B cell (primary cell): ENCODE data around the gene NDUFS6. TPM values are rescaled to one million over a fixed set of nuclear protein-coding genes. Genes with fewer than 3 reads are reported as not detected.
"Not testable (repeated sequence)": the region's sequence is repeated elsewhere in the genome, so short reads cannot be mapped to it uniquely, and the experiment has no call there.

Experiments
- ATAC-seq: fragments of 200-7000 bp; cut with Tn5 transposase; one replicate; pipeline ENCODE4 v1.10.0; 2021; ENCODE audit warnings: low read depth, mild to moderate bottlenecking, moderate number of reproducible peaks, moderate library complexity
- CTCF ChIA-PET: fragments of 350-600 bp; sonication (Branson Sonifier 250); formaldehyde crosslinking; loops from one replicate; lab custom pipeline; 2021; ENCODE audit warnings: antibody characterized with exemption, inconsistent platforms; lab: Charles Lee
- POLR2A ChIA-PET: fragments of 350-600 bp; sonication (Branson Sonifier 250); formaldehyde crosslinking; loops from one replicate; lab custom pipeline; 2021; ENCODE audit warnings: antibody characterized with exemption; lab: Charles Lee
- DNase-seq: peaks from one replicate; pipeline ENCODE4 v3.0.0; 2013
- H2AFZ ChIP-seq: 2 replicates; pipeline ENCODE4 v1.6.1; 2012; ENCODE audit warnings: mild to moderate bottlenecking, low read depth, low read length; ENCODE audit not compliant: insufficient read depth, poor library complexity, severe bottlenecking
- H3K27ac ChIP-seq, 2 donors: 1 replicate in 1 of 2; 2 replicates in 1 of 2; pipeline ENCODE4 v1.5.1; 2012 to 2013; ENCODE audit warnings: low read length in 2 of 2, mild to moderate bottlenecking in 2 of 2, moderate library complexity in 1 of 2
- H3K27me3 ChIP-seq, 4 experiments: fragments of 200-600 bp in 1 of 4; sonication (generic) in 1 of 4; replicated peaks in 1 of 4; 1 replicate in 2 of 4; 2 replicates in 2 of 4; pipeline versions ENCODE4 v1.6.1 to v1.7.0; 2013 to 2016; ENCODE audit warnings: low read length in 3 of 4, mild to moderate bottlenecking in 2 of 4, mixed read lengths in 1 of 4, moderate library complexity in 1 of 4; ENCODE audit not compliant: insufficient read depth in 4 of 4, control insufficient read depth in 3 of 4; ENCODE audit errors: control extremely low read depth in 1 of 4
- H3K36me3 ChIP-seq, 2 experiments: replicated peaks in 1 of 2; 1 replicate in 1 of 2; 2 replicates in 1 of 2; pipeline versions ENCODE4 v1.6.1 to v1.7.1; 2013; ENCODE audit warnings: low read length in 1 of 2; ENCODE audit not compliant: insufficient read depth in 2 of 2, control insufficient read depth in 1 of 2; ENCODE audit errors: control extremely low read depth in 1 of 2, extremely low read depth in 1 of 2
- H3K4me1 ChIP-seq, 2 donors: fragments of 200-600 bp in 1 of 2; sonication (generic) in 1 of 2; 1 replicate in 1 of 2; 2 replicates in 1 of 2; pipeline versions ENCODE4 v1.5.1 to v1.6.1; 2013 to 2017; ENCODE audit warnings: low read length in 2 of 2; ENCODE audit not compliant: control insufficient read depth in 2 of 2, insufficient read depth in 2 of 2
- H3K4me2 ChIP-seq: replicated peaks from 2 replicates; pipeline ENCODE3; 2012; ENCODE audit warnings: mild to moderate bottlenecking, low read depth, low read length; ENCODE audit not compliant: poor library complexity, severe bottlenecking
- H3K4me3 ChIP-seq, 5 experiments: fragments of 200-600 bp in 1 of 5; sonication (generic) in 1 of 5; 1 replicate in 3 of 5; 2 replicates in 2 of 5; pipeline versions ENCODE4 v1.5.1 to v1.7.0; 2011 to 2016; ENCODE audit warnings: low read length in 4 of 5, mild to moderate bottlenecking in 4 of 5, low read depth in 2 of 5, control low read depth in 1 of 5, moderate library complexity in 1 of 5; ENCODE audit not compliant: insufficient read depth in 1 of 5; ENCODE audit errors: control extremely low read depth in 1 of 5, extremely low read depth in 1 of 5
- H3K79me2 ChIP-seq: fragments of 200-600 bp; sonication (generic); one replicate; pipeline ENCODE4 v1.6.0; 2016; ENCODE audit warnings: low read length; ENCODE audit not compliant: control insufficient read depth, insufficient read depth
- H3K9ac ChIP-seq: fragments of 200-600 bp; sonication (generic); 2 replicates; pipeline ENCODE4 v1.6.1; 2017; ENCODE audit warnings: mild to moderate bottlenecking, low read length, moderate library complexity
- H3K9me3 ChIP-seq, 3 donors: one replicate each; pipeline versions ENCODE4 v1.6.1 to v1.7.1; 2013; ENCODE audit warnings: low read length in 2 of 3; ENCODE audit not compliant: control insufficient read depth in 2 of 3, insufficient read depth in 1 of 3; ENCODE audit errors: control extremely low read depth in 1 of 3
- H4K20me1 ChIP-seq: 2 replicates; pipeline ENCODE4 v1.6.0; 2012; ENCODE audit warnings: mild to moderate bottlenecking, low read length; ENCODE audit not compliant: insufficient read depth, control insufficient read depth, poor library complexity, severe bottlenecking
- H3K27ac Mint-ChIP-seq: one replicate; pipeline ENCODE4 v1.8.0; 2021; ENCODE audit warnings: mixed read lengths
- H3K27me3 Mint-ChIP-seq: one replicate; pipeline ENCODE4 v1.8.0; 2021; ENCODE audit warnings: mixed read lengths
- H3K4me1 Mint-ChIP-seq: one replicate; pipeline ENCODE4 v1.8.0; 2021; ENCODE audit warnings: mixed read lengths
- H3K4me3 Mint-ChIP-seq: one replicate; pipeline ENCODE4 v1.8.0; 2021; ENCODE audit warnings: mixed read lengths
- H3K9me3 Mint-ChIP-seq: one replicate; pipeline ENCODE4 v1.8.0; 2022; ENCODE audit warnings: mixed read lengths; ENCODE audit not compliant: insufficient read depth
- WGBS: methylation state at CpG from one replicate; pipeline ENCODE4 v1.1.5; 2013; ENCODE audit warnings: missing lambda C conversion rate; ENCODE audit not compliant: insufficient coverage; 5-methylcytosine and 5-hydroxymethylcytosine counted together
- intact Hi-C: fragments of 100-400 bp; cut with micrococcal nuclease; formaldehyde crosslinking; loops from one replicate; pipeline ENCODE4 v1.10.0; 2022
- polyA plus RNA-seq: library from polyadenylated mRNA; depleted of rRNA; stranded (reverse); fragments of >200 nt; gene quantifications from 2 replicates; pipeline ENCODE4 v1.2.3, GENCODE V29; 2012
- total RNA-seq, 2 donors: library from RNA; stranded (reverse); fragments of 120-200 nt in 1 of 2; gene quantifications; 1 replicate in 1 of 2; 2 replicates in 1 of 2; pipeline versions ENCODE4 v1.2.3 to v1.2.4, GENCODE V29; 2013 to 2022
- TF ChIP-seq, protein P1 (sequence below): fragments of 200-600 bp; IDR thresholded peaks from one replicate; pipeline ENCODE4 v1.8.0; 2022; ENCODE audit warnings: antibody characterized with exemption, mild to moderate bottlenecking

The NDUFS6 gene
- total and polyA plus RNA-seq, 2 donors (not counting 1 experiment from before 2014, with no cell fraction given): 16.9 to 18.0 TPM

DNA sequence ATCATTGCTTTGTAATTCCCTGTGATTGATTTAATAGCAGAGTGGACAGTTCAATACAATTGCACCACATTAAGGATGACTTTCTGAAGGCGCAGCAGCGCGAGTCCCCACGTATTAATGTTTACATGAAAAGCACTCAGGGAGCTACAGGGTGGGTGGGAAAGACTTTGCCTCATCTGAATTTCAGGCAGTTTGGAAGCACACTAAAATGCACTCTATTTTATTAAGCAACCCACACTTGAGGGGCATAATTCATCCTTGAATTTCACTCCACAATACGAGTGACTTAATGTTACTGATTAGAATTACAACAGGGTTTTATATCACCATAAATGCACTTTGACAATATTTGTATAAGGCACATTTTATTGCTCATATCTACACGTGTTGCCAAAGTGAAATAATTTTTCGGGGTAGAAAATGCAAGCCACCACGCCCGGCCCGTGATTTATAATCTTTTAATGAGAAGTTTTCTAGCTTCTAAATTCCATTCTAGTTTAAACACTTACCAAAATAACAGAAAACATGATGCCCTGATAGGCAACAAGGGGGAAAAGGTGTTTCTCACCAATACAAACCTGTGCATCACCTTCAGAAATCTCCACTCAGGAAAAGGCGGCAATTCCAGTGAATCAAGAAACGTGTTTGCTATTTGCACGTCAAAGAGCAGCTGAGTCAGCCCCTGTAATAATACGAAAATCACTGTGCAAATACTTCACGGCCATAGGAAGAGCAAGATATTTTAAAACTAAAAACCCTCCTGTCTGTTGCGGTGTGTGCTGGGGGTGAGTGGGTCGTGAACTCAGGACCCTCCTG is 41.0 kb downstream of the NDUFS6 start:
- WGBS: 93% methylated on average over 3 of the region's 17 CpGs
- Histone ChIP-seq H4K20me1 (no peaks in the 10 kb centered on the region), H3K36me3 (no peaks in the 10 kb centered on the region), H3K4me2 (no peak overlapping the region), H3K27me3 (peaks cover 0 to 16% (median 0%) of the 10 kb centered on the region in 4 experiments), H3K79me2 (no peaks in the 10 kb centered on the region), H3K4me3 (no peak overlapping the region), H2AFZ (no peak overlapping the region), H3K9ac (no peak overlapping the region), H3K9me3 (peaks cover 0 to 3% (median 0%) of the 10 kb centered on the region in 3 donors), H3K27ac (no peak overlapping the region), H3K4me1 (no peaks in the 10 kb centered on the region)
- peaks cover 29% of the 10 kb centered on the region for H3K27me3 Mint-ChIP-seq
- DNase-seq (no peak), ATAC-seq (no peak)
- no peaks in the 10 kb centered on the region for H3K4me1 Mint-ChIP-seq
- POLR2A ChIA-PET: no interaction called here
- no peak overlapping the region for H3K4me3 Mint-ChIP-seq
- intact Hi-C loops: no loop called here
- no peak overlapping the region for H3K27ac Mint-ChIP-seq
- TF ChIP-seq, protein P1, sequence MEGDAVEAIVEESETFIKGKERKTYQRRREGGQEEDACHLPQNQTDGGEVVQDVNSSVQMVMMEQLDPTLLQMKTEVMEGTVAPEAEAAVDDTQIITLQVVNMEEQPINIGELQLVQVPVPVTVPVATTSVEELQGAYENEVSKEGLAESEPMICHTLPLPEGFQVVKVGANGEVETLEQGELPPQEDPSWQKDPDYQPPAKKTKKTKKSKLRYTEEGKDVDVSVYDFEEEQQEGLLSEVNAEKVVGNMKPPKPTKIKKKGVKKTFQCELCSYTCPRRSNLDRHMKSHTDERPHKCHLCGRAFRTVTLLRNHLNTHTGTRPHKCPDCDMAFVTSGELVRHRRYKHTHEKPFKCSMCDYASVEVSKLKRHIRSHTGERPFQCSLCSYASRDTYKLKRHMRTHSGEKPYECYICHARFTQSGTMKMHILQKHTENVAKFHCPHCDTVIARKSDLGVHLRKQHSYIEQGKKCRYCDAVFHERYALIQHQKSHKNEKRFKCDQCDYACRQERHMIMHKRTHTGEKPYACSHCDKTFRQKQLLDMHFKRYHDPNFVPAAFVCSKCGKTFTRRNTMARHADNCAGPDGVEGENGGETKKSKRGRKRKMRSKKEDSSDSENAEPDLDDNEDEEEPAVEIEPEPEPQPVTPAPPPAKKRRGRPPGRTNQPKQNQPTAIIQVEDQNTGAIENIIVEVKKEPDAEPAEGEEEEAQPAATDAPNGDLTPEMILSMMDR: no peak
- CTCF ChIA-PET: no interaction called here
- no peaks in the 10 kb centered on the region for H3K9me3 Mint-ChIP-seq

DNA sequence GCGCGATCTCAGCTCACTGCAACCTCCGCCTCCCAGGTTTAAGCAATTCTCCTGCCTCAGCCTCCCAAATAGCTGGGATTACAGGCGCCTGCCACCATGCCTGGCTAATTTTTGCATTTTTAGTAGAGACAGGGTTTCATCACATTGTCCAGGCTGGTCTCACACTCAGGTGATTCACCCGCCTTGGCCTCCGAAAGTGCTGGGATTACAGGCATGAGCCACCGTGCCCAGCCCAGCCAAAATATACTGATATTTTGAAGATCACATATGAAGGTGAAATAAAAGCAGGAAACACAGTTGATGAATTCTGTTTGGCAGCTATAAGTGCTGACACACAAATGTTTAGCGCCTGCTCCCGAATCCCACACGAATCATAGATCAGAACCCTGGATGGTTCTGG is 42.6 kb downstream of the NDUFS6 start:
- WGBS: 97% methylated on average over 5 of the region's 10 CpGs
- DNase-seq, H3K36me3 ChIP-seq, H3K9me3 Mint-ChIP-seq, ATAC-seq, H3K79me2 ChIP-seq, H3K27ac ChIP-seq, H3K9ac ChIP-seq, H4K20me1 ChIP-seq, H3K4me3 ChIP-seq, intact Hi-C loops, POLR2A ChIA-PET, H2AFZ ChIP-seq, H3K27ac Mint-ChIP-seq, CTCF ChIA-PET, H3K4me1 Mint-ChIP-seq, H3K9me3 ChIP-seq, H3K4me1 ChIP-seq, H3K4me2 ChIP-seq, H3K4me3 Mint-ChIP-seq: not testable (repeated sequence)
- peaks cover 35% of the 10 kb centered on the region for H3K27me3 Mint-ChIP-seq
- peaks cover 0 to 16% (median 0%) of the 10 kb centered on the region in 4 experiments for H3K27me3 ChIP-seq
